ENCODE measurements around the gene WDFY2. TPM values are rescaled to one million over a fixed set of nuclear protein-coding genes. Genes with fewer than 3 reads are reported as not detected.

The WDFY2 gene
- total RNA-seq, 1 experiment from 2014 or later = 4.1 TPM

DNA sequence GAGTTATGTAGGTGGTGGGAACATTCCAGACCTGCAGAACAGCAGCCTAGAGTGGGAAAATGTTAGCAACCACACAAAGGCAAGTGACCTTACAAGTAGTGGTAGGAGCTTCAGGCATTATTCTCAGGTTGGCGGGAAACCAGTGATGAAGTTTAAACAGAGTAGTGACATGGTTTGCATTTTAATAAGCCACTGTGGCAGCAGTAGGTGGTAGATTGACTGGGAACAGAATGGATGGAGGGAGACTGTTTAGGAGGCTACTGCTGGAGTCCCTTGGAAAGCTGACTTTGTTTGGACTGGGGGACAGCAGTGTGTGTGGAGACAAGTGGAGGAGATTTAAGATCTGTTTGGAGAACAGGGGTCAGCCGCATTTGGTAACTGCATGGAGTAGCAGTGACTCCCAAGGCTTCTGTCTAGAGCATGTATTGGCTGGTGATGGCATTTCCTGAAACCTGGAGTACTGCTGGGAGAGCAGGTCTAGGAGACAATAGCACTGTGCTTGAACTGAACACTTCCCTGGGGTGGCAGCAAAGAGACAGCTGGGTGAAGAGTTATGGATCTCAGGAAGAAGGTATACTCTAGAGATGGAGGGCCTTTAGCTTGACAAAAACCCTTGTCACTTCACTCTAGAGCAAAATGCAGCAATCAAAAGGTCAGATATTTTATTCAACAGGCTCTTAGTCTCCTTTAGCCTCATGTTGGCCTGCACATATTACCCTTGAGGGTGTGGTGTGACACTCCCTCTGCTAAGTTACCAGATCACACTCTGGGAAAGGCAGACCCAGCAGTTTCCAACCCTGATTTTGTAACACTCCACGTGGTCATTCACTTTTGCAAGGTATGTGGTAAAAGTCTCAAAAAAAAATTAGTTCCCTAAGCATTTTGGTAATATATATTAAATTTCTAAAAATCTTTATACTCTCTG lies 149.4 kb downstream of the WDFY2 start:
- Histone ChIP-seq H3K79me2 (ENCODE audit: low read length) (no peaks in the 10 kb centered on the region), H3K27me3 (ENCODE audit: low read length) (no peaks in the 10 kb centered on the region), H3K9me3 (ENCODE audit: low read length) (no peaks in the 10 kb centered on the region), H3F3A (ENCODE audit: low read length, unreplicated experiment) (no peaks in the 10 kb centered on the region), H3K36me3 (ENCODE audit: low read depth, low read length) (no peaks in the 10 kb centered on the region), H2AFZ (ENCODE audit: low read length) (no peak overlapping the region), H3K4me1 (ENCODE audit: insufficient read depth, low read length) (peaks cover 19% of the 10 kb centered on the region), H3K4me3 (ENCODE audit: low read length) (no peak overlapping the region), H3K9me2 (replicated peaks; ENCODE audit: low read length) (no peaks in the 10 kb centered on the region), H3K9ac (ENCODE audit: low read length) (no peak overlapping the region), H3K27ac (ENCODE audit: low read length) (no peak overlapping the region), H4K20me1 (ENCODE audit: low read length) (no peaks in the 10 kb centered on the region), H3K4me2 (ENCODE audit: low read length) (no peak overlapping the region)
- POLR2A ChIA-PET (ENCODE audit: unreplicated experiment) = no interaction called here
- no TSS peak for BruUV-seq (replicated peaks)
- DNase-seq (no peak), ATAC-seq (peak; percentile 42; the same call in 1 of the 2 replicates)
- CTCF ChIA-PET = no interaction called here
- TF ChIP-seq EZH2 (IDR thresholded peaks at IDR 0.05; ENCODE audit: low read length, unreplicated experiment) (no peak), EZH2phosphoT487 (IDR thresholded peaks at IDR 0.05; ENCODE audit: borderline replicate concordance, low read length) (no peak)
- TF ChIP-seq, protein P1, sequence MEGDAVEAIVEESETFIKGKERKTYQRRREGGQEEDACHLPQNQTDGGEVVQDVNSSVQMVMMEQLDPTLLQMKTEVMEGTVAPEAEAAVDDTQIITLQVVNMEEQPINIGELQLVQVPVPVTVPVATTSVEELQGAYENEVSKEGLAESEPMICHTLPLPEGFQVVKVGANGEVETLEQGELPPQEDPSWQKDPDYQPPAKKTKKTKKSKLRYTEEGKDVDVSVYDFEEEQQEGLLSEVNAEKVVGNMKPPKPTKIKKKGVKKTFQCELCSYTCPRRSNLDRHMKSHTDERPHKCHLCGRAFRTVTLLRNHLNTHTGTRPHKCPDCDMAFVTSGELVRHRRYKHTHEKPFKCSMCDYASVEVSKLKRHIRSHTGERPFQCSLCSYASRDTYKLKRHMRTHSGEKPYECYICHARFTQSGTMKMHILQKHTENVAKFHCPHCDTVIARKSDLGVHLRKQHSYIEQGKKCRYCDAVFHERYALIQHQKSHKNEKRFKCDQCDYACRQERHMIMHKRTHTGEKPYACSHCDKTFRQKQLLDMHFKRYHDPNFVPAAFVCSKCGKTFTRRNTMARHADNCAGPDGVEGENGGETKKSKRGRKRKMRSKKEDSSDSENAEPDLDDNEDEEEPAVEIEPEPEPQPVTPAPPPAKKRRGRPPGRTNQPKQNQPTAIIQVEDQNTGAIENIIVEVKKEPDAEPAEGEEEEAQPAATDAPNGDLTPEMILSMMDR (conservative IDR thresholded peaks at IDR 0.05; ENCODE audit: low read depth, low read length) = no peak
- intact Hi-C loops (cut with micrococcal nuclease) = loop anchor here (5.0 kb wide), 1 partner anchor 296 kb away; no protein-coding TSS in a partner anchor

DNA sequence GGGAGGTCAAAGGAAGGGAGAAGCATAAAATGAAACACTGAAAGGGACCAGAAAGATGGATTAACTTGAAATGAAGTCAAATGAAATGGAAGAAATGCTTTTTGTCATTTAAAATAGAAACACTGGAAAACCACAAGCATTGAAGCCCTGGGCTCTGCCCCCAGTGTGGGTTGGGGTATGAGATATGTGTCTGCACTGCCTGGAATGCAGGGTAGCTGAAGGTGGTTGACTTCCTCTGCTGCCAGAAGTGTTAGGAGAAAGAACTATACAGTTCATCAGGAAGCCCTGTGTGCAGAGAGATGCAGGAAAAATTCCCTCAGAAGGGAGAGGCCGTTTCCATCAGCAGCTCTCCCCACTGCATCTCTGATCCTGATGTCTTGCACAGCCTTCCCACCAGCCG lies 150.5 kb downstream of the WDFY2 start:
- DNase-seq (no peak), ATAC-seq (no peak)
- intact Hi-C loops (cut with micrococcal nuclease) = loop anchor here (5.0 kb wide), 1 partner anchor 297 kb away; no protein-coding TSS in a partner anchor
- Histone ChIP-seq H3K79me2 (ENCODE audit: low read length) (no peaks in the 10 kb centered on the region), H4K20me1 (ENCODE audit: low read length) (no peaks in the 10 kb centered on the region), H3K4me1 (ENCODE audit: insufficient read depth, low read length) (peaks cover 13% of the 10 kb centered on the region), H3K27ac (ENCODE audit: low read length) (no peak overlapping the region), H3K9ac (ENCODE audit: low read length) (no peak overlapping the region), H3K4me3 (ENCODE audit: low read length) (no peak overlapping the region), H2AFZ (ENCODE audit: low read length) (no peak overlapping the region), H3K9me2 (replicated peaks; ENCODE audit: low read length) (no peaks in the 10 kb centered on the region), H3K36me3 (ENCODE audit: low read depth, low read length) (no peaks in the 10 kb centered on the region; the same call in 1 of the 2 replicates), H3K9me3 (ENCODE audit: low read length) (no peaks in the 10 kb centered on the region), H3K4me2 (ENCODE audit: low read length) (no peak overlapping the region), H3F3A (ENCODE audit: low read length, unreplicated experiment) (no peaks in the 10 kb centered on the region), H3K27me3 (ENCODE audit: low read length) (no peaks in the 10 kb centered on the region)
- CTCF ChIA-PET = no interaction called here
- TF ChIP-seq EZH2phosphoT487 (IDR thresholded peaks at IDR 0.05; ENCODE audit: borderline replicate concordance, low read length) (no peak), EZH2 (IDR thresholded peaks at IDR 0.05; ENCODE audit: low read length, unreplicated experiment) (no peak)
- TF ChIP-seq, protein P1 (conservative IDR thresholded peaks at IDR 0.05; ENCODE audit: low read depth, low read length) = no peak
- POLR2A ChIA-PET (ENCODE audit: unreplicated experiment) = no interaction called here
- BruUV-seq (replicated peaks) = no TSS peak

DNA sequence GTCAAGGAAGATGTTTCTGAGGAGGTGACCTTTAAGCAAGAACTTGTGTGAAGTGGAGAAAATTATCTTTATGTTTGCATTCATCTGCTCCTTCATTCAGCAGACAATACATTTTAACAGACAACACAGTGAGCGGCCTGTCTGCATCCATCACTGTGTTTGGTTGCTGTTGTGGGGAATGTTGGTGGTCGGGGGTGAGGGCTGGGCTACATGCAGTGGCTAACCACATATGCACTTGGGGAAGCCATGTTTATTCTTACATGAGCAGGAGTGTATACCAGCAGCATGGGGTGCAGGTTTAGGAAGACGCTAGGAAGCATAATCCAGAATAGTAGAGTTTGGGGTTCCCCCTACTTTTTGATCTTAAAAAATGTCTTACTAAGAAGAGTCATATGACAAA lies 153.3 kb downstream of the WDFY2 start:
- Histone ChIP-seq H3K4me1 (ENCODE audit: insufficient read depth, low read length) (no peaks in the 10 kb centered on the region), H3K27me3 (ENCODE audit: low read length) (no peaks in the 10 kb centered on the region), H3K4me2 (ENCODE audit: low read length) (no peak overlapping the region), H3K9me2 (replicated peaks; ENCODE audit: low read length) (no peaks in the 10 kb centered on the region), H3K36me3 (ENCODE audit: low read depth, low read length) (no peaks in the 10 kb centered on the region; the same call in 1 of the 2 replicates), H3K9me3 (ENCODE audit: low read length) (no peaks in the 10 kb centered on the region), H2AFZ (ENCODE audit: low read length) (no peak overlapping the region), H3K27ac (ENCODE audit: low read length) (no peak overlapping the region), H3K4me3 (ENCODE audit: low read length) (no peak overlapping the region), H3F3A (ENCODE audit: low read length, unreplicated experiment) (no peaks in the 10 kb centered on the region), H4K20me1 (ENCODE audit: low read length) (no peaks in the 10 kb centered on the region), H3K79me2 (ENCODE audit: low read length) (no peaks in the 10 kb centered on the region), H3K9ac (ENCODE audit: low read length) (no peak overlapping the region)
- BruUV-seq (replicated peaks) = no TSS peak
- ChIA-PET CTCF (no interaction called here), POLR2A (ENCODE audit: unreplicated experiment) (no interaction called here)
- ATAC-seq (no peak), DNase-seq (no peak)
- intact Hi-C loops (cut with micrococcal nuclease) = no loop called here
- TF ChIP-seq, protein P1 (conservative IDR thresholded peaks at IDR 0.05; ENCODE audit: low read depth, low read length) = no peak
- TF ChIP-seq EZH2phosphoT487 (IDR thresholded peaks at IDR 0.05; ENCODE audit: borderline replicate concordance, low read length) (no peak), EZH2 (IDR thresholded peaks at IDR 0.05; ENCODE audit: low read length, unreplicated experiment) (no peak)

Measured in PC-3 (cell line).